Activated T-cell treated with anti-CD3 and anti-CD28 coated beads, Interleukin-2, amount 50 U/mL, for 24 hours (primary cell): ENCODE data around the gene MAP2.

ENCODE experiments used
- DNase-seq: peaks from one replicate; pipeline ENCODE4 v3.0.0-alpha.2; 2020
- H3K27ac Mint-ChIP-seq: 2 replicates; pipeline ENCODE4 v1.8.0; 2020; ENCODE audit warnings: mild to moderate bottlenecking, mixed read lengths
- H3K27me3 Mint-ChIP-seq: 2 replicates; pipeline ENCODE4 v1.8.0; 2020; ENCODE audit warnings: mixed read lengths
- H3K36me3 Mint-ChIP-seq: 2 replicates; pipeline ENCODE4 v1.8.0; 2020; ENCODE audit warnings: low read depth, mixed read lengths
- H3K4me1 Mint-ChIP-seq: 2 replicates; pipeline ENCODE4 v1.8.0; 2020; ENCODE audit warnings: low read depth, mixed read lengths
- H3K4me3 Mint-ChIP-seq: 2 replicates; pipeline ENCODE4 v1.8.0; 2020; ENCODE audit warnings: mild to moderate bottlenecking, moderate library complexity, mixed read lengths
- H3K9me3 Mint-ChIP-seq: 2 replicates; pipeline ENCODE4 v1.8.0; 2020; ENCODE audit warnings: mixed read lengths

Gene MAP2

GRCh38 chr2:209456489-209456888, 32.6 kb downstream of the MAP2 start:
- Mint-ChIP-seq H3K4me3 (no peak overlapping the region), H3K36me3 (no peaks in the 10 kb centered on the region), H3K4me1 (no peaks in the 10 kb centered on the region), H3K27ac (no peak overlapping the region), H3K27me3 (no peaks in the 10 kb centered on the region), H3K9me3 (no peaks in the 10 kb centered on the region)
- DNase-seq: no peak

- H3K4me1 Mint-ChIP-seq: no peaks in the 10 kb centered on the region
- no peak overlapping the region for H3K27ac Mint-ChIP-seq
- no peak overlapping the region for H3K4me3 Mint-ChIP-seq
- no peaks in the 10 kb centered on the region for H3K27me3 Mint-ChIP-seq
- H3K36me3 Mint-ChIP-seq: no peaks in the 10 kb centered on the region
- no peaks in the 10 kb centered on the region for H3K9me3 Mint-ChIP-seq
- no peak for DNase-seq
These were observed 34.4 kb downstream of the MAP2 start for GRCh38 chr2:209458008-209458979.

GRCh38 chr2:209459359-209459758, 35.5 kb downstream of the MAP2 start:
- Mint-ChIP-seq H3K36me3 (no peaks in the 10 kb centered on the region), H3K27ac (no peak overlapping the region), H3K4me1 (no peaks in the 10 kb centered on the region), H3K9me3 (no peaks in the 10 kb centered on the region), H3K4me3 (no peak overlapping the region), H3K27me3 (no peaks in the 10 kb centered on the region)
- DNase-seq: no peak

GRCh38 chr2:209460151-209460761, 36.4 kb downstream of the MAP2 start:
- DNase-seq: no peak
- Mint-ChIP-seq H3K9me3 (no peaks in the 10 kb centered on the region), H3K36me3 (no peaks in the 10 kb centered on the region), H3K27ac (no peak overlapping the region), H3K27me3 (no peaks in the 10 kb centered on the region), H3K4me3 (no peak overlapping the region), H3K4me1 (no peaks in the 10 kb centered on the region)

- Mint-ChIP-seq H3K36me3 (no peaks in the 10 kb centered on the region), H3K27ac (no peak overlapping the region), H3K4me1 (no peaks in the 10 kb centered on the region), H3K4me3 (no peak overlapping the region), H3K9me3 (no peaks in the 10 kb centered on the region), H3K27me3 (no peaks in the 10 kb centered on the region)
- no peak for DNase-seq
These were observed 39.4 kb downstream of the MAP2 start for GRCh38 chr2:209463226-209463625.

GRCh38 chr2:209463835-209464234, 40.0 kb downstream of the MAP2 start:
- H3K27ac Mint-ChIP-seq: no peak overlapping the region
- no peaks in the 10 kb centered on the region for H3K36me3 Mint-ChIP-seq
- no peaks in the 10 kb centered on the region for H3K27me3 Mint-ChIP-seq
- no peaks in the 10 kb centered on the region for H3K4me1 Mint-ChIP-seq
- H3K4me3 Mint-ChIP-seq: no peak overlapping the region
- DNase-seq: no peak
- H3K9me3 Mint-ChIP-seq: no peaks in the 10 kb centered on the region

- DNase-seq: no peak
- no peak overlapping the region for H3K27ac Mint-ChIP-seq
- no peaks in the 10 kb centered on the region for H3K4me1 Mint-ChIP-seq
- H3K36me3 Mint-ChIP-seq: no peaks in the 10 kb centered on the region
- H3K9me3 Mint-ChIP-seq: no peaks in the 10 kb centered on the region
- peaks cover 4% of the 10 kb centered on the region for H3K27me3 Mint-ChIP-seq
- no peak overlapping the region for H3K4me3 Mint-ChIP-seq
These were observed 45.0 kb downstream of the MAP2 start for GRCh38 chr2:209468846-209469245.

- no peaks in the 10 kb centered on the region for H3K9me3 Mint-ChIP-seq
- no peaks in the 10 kb centered on the region for H3K4me1 Mint-ChIP-seq
- no peaks in the 10 kb centered on the region for H3K36me3 Mint-ChIP-seq
- no peak overlapping the region for H3K4me3 Mint-ChIP-seq
- H3K27me3 Mint-ChIP-seq: peaks cover 4% of the 10 kb centered on the region
- DNase-seq: no peak
- no peak overlapping the region for H3K27ac Mint-ChIP-seq
These were observed 45.6 kb downstream of the MAP2 start for GRCh38 chr2:209469481-209469880.

- Mint-ChIP-seq H3K4me1 (no peaks in the 10 kb centered on the region), H3K4me3 (no peak overlapping the region), H3K9me3 (no peaks in the 10 kb centered on the region), H3K27ac (no peak overlapping the region), H3K27me3 (peaks cover 4% of the 10 kb centered on the region), H3K36me3 (no peaks in the 10 kb centered on the region)
- no peak for DNase-seq
These were observed 46.6 kb downstream of the MAP2 start for GRCh38 chr2:209470466-209470865.

- no peaks in the 10 kb centered on the region for H3K9me3 Mint-ChIP-seq
- DNase-seq: no peak
These were observed 47.2 kb downstream of the MAP2 start for GRCh38 chr2:209471037-209471436.

GRCh38 chr2:209472112-209472832, 48.4 kb downstream of the MAP2 start:
- H3K4me1 Mint-ChIP-seq: no peaks in the 10 kb centered on the region
- no peak overlapping the region for H3K4me3 Mint-ChIP-seq
- H3K9me3 Mint-ChIP-seq: no peaks in the 10 kb centered on the region
- H3K27me3 Mint-ChIP-seq: peaks cover 4% of the 10 kb centered on the region
- no peak for DNase-seq
- H3K36me3 Mint-ChIP-seq: no peaks in the 10 kb centered on the region
- H3K27ac Mint-ChIP-seq: no peak overlapping the region

More at GRCh38 chr2:209471037-209471436, 47.2 kb downstream of the MAP2 start:
- Mint-ChIP-seq H3K36me3 (no peaks in the 10 kb centered on the region), H3K4me3 (no peak overlapping the region), H3K4me1 (no peaks in the 10 kb centered on the region), H3K27ac (no peak overlapping the region), H3K27me3 (peaks cover 4% of the 10 kb centered on the region)

- Mint-ChIP-seq H3K4me1 (no peaks in the 10 kb centered on the region), H3K27me3 (peaks cover 4% of the 10 kb centered on the region), H3K9me3 (no peaks in the 10 kb centered on the region), H3K4me3 (no peak overlapping the region), H3K36me3 (no peaks in the 10 kb centered on the region), H3K27ac (no peak overlapping the region)
- DNase-seq: no peak
These were observed 49.0 kb downstream of the MAP2 start for GRCh38 chr2:209472871-209473270.

- no peak overlapping the region for H3K4me3 Mint-ChIP-seq
- no peak overlapping the region for H3K27ac Mint-ChIP-seq
- H3K36me3 Mint-ChIP-seq: no peaks in the 10 kb centered on the region
- H3K9me3 Mint-ChIP-seq: no peaks in the 10 kb centered on the region
- no peaks in the 10 kb centered on the region for H3K4me1 Mint-ChIP-seq
- no peak for DNase-seq
- H3K27me3 Mint-ChIP-seq: peaks cover 4% of the 10 kb centered on the region
These were observed 50.1 kb downstream of the MAP2 start for GRCh38 chr2:209473930-209474419.

GRCh38 chr2:209474960-209475359, 51.1 kb downstream of the MAP2 start:
- Mint-ChIP-seq H3K4me1 (no peaks in the 10 kb centered on the region), H3K27ac (no peak overlapping the region), H3K27me3 (peaks cover 4% of the 10 kb centered on the region), H3K36me3 (no peaks in the 10 kb centered on the region), H3K9me3 (no peaks in the 10 kb centered on the region), H3K4me3 (no peak overlapping the region)
- DNase-seq: no peak
